ENCODE measurements around the gene DLGAP1. TPM values are rescaled to one million over a fixed set of nuclear protein-coding genes. Genes with fewer than 3 reads are reported as not detected.
A peak's percentile ranks its signal among the peaks of the same experiment; 100 is the strongest.

Gene DLGAP1
- total and polyA plus RNA-seq, 4 donors, result 16.5 to 30.7 (median 29.7) TPM

- Histone ChIP-seq H3K4me3 (ENCODE audit: low read depth, low read length) (no peak overlapping the region), H3K27ac (ENCODE audit: low read depth, low read length) (no peak overlapping the region), H3K36me3 (ENCODE audit: control insufficient read depth, insufficient read depth, low read length) (no peaks in the 10 kb centered on the region), H3K4me1 (ENCODE audit: control insufficient read depth, insufficient read depth, low read length) (no peaks in the 10 kb centered on the region), H3K9me3 (ENCODE audit: control insufficient read depth, insufficient read depth, low read length) (peaks cover 3% of the 10 kb centered on the region), H3K27me3 (ENCODE audit: control insufficient read depth, insufficient read depth, low read length) (no peaks in the 10 kb centered on the region)
- DNase-seq (ENCODE audit: low read depth in 4 of 6, low spot score in 6 of 6), result peak in 1 of 6 donors; percentile 23
- WGBS (ENCODE audit: insufficient coverage), result 54% methylated on average over 1 of the region's 4 CpGs
Measured at GRCh38 chr18:3753106-3753505, 702.0 kb downstream of the DLGAP1 start.

- no peaks in the 10 kb centered on the region for H3K27me3 ChIP-seq (ENCODE audit: control insufficient read depth, insufficient read depth, low read length)
- H3K36me3 ChIP-seq (ENCODE audit: control insufficient read depth, insufficient read depth, low read length), result no peaks in the 10 kb centered on the region
- no peaks in the 10 kb centered on the region for H3K9me3 ChIP-seq (ENCODE audit: control insufficient read depth, insufficient read depth, low read length)
- H3K27ac ChIP-seq (ENCODE audit: low read depth, low read length), result no peak overlapping the region
- H3K4me3 ChIP-seq (ENCODE audit: low read depth, low read length), result no peak overlapping the region
- DNase-seq (ENCODE audit: low read depth in 4 of 6, low spot score in 6 of 6), result no peak
- WGBS (ENCODE audit: insufficient coverage), result no CpG with 5 or more reads among the region's 3 CpGs
- no peaks in the 10 kb centered on the region for H3K4me1 ChIP-seq (ENCODE audit: control insufficient read depth, insufficient read depth, low read length)
Measured at GRCh38 chr18:3748086-3748485, 707.0 kb downstream of the DLGAP1 start.

- no peak for DNase-seq (ENCODE audit: low read depth in 4 of 6, low spot score in 6 of 6)
- Histone ChIP-seq H3K9me3 (ENCODE audit: control insufficient read depth, insufficient read depth, low read length) (no peaks in the 10 kb centered on the region), H3K27ac (ENCODE audit: low read depth, low read length) (no peak overlapping the region), H3K36me3 (ENCODE audit: control insufficient read depth, insufficient read depth, low read length) (no peaks in the 10 kb centered on the region), H3K4me1 (ENCODE audit: control insufficient read depth, insufficient read depth, low read length) (no peaks in the 10 kb centered on the region), H3K27me3 (ENCODE audit: control insufficient read depth, insufficient read depth, low read length) (no peaks in the 10 kb centered on the region), H3K4me3 (ENCODE audit: low read depth, low read length) (no peak overlapping the region)
- 84% methylated on average over 9 of the region's 14 CpGs for WGBS (ENCODE audit: insufficient coverage)
Measured at GRCh38 chr18:3747176-3747973, 707.7 kb downstream of the DLGAP1 start.

- Histone ChIP-seq H3K9me3 (ENCODE audit: control insufficient read depth, insufficient read depth, low read length) (no peaks in the 10 kb centered on the region), H3K4me1 (ENCODE audit: control insufficient read depth, insufficient read depth, low read length) (no peaks in the 10 kb centered on the region), H3K4me3 (ENCODE audit: low read depth, low read length) (no peak overlapping the region), H3K27me3 (ENCODE audit: control insufficient read depth, insufficient read depth, low read length) (no peaks in the 10 kb centered on the region), H3K36me3 (ENCODE audit: control insufficient read depth, insufficient read depth, low read length) (peaks cover 10% of the 10 kb centered on the region), H3K27ac (ENCODE audit: low read depth, low read length) (no peak overlapping the region)
- WGBS (ENCODE audit: insufficient coverage), result no CpG with 5 or more reads among the region's 1 CpG
- DNase-seq (ENCODE audit: low read depth in 4 of 6, low spot score in 6 of 6), result no peak
Measured at GRCh38 chr18:3742541-3742940, 712.6 kb downstream of the DLGAP1 start.

GRCh38 chr18:3741333-3741732 is 713.8 kb downstream of the DLGAP1 start:
- Histone ChIP-seq H3K27me3 (ENCODE audit: control insufficient read depth, insufficient read depth, low read length) (no peaks in the 10 kb centered on the region), H3K27ac (ENCODE audit: low read depth, low read length) (no peak overlapping the region), H3K4me1 (ENCODE audit: control insufficient read depth, insufficient read depth, low read length) (no peaks in the 10 kb centered on the region), H3K9me3 (ENCODE audit: control insufficient read depth, insufficient read depth, low read length) (no peaks in the 10 kb centered on the region), H3K36me3 (ENCODE audit: control insufficient read depth, insufficient read depth, low read length) (peaks cover 10% of the 10 kb centered on the region), H3K4me3 (ENCODE audit: low read depth, low read length) (no peak overlapping the region)
- no peak for DNase-seq (ENCODE audit: low read depth in 4 of 6, low spot score in 6 of 6)
- 94% methylated on average over 1 of the region's 1 CpG for WGBS (ENCODE audit: insufficient coverage)

GRCh38 chr18:3728704-3729437 is 726.2 kb downstream of the DLGAP1 start:
- H3K9me3 ChIP-seq (ENCODE audit: control insufficient read depth, insufficient read depth, low read length), result no peaks in the 10 kb centered on the region
- no peak overlapping the region for H3K4me3 ChIP-seq (ENCODE audit: low read depth, low read length)
- H3K36me3 ChIP-seq (ENCODE audit: control insufficient read depth, insufficient read depth, low read length), result peaks cover 7% of the 10 kb centered on the region
- DNase-seq (ENCODE audit: low read depth in 4 of 6, low spot score in 6 of 6), result no peak
- H3K4me1 ChIP-seq (ENCODE audit: control insufficient read depth, insufficient read depth, low read length), result no peaks in the 10 kb centered on the region
- WGBS (ENCODE audit: insufficient coverage), result 95% methylated on average over 35 of the region's 35 CpGs
- H3K27me3 ChIP-seq (ENCODE audit: control insufficient read depth, insufficient read depth, low read length), result no peaks in the 10 kb centered on the region
- H3K27ac ChIP-seq (ENCODE audit: low read depth, low read length), result no peak overlapping the region

- H3K27ac ChIP-seq (ENCODE audit: low read depth, low read length), result no peak overlapping the region
- H3K27me3 ChIP-seq (ENCODE audit: control insufficient read depth, insufficient read depth, low read length), result no peaks in the 10 kb centered on the region
- H3K36me3 ChIP-seq (ENCODE audit: control insufficient read depth, insufficient read depth, low read length), result peaks cover 7% of the 10 kb centered on the region
- H3K4me1 ChIP-seq (ENCODE audit: control insufficient read depth, insufficient read depth, low read length), result no peaks in the 10 kb centered on the region
- no peaks in the 10 kb centered on the region for H3K9me3 ChIP-seq (ENCODE audit: control insufficient read depth, insufficient read depth, low read length)
- H3K4me3 ChIP-seq (ENCODE audit: low read depth, low read length), result no peak overlapping the region
- WGBS (ENCODE audit: insufficient coverage), result 96% methylated on average over 4 of the region's 7 CpGs
- no peak for DNase-seq (ENCODE audit: low read depth in 4 of 6, low spot score in 6 of 6)
Measured at GRCh38 chr18:3727274-3727673, 727.8 kb downstream of the DLGAP1 start.

- no peak overlapping the region for H3K27ac ChIP-seq (ENCODE audit: low read depth, low read length)
- H3K4me3 ChIP-seq (ENCODE audit: low read depth, low read length), result no peak overlapping the region
- no peaks in the 10 kb centered on the region for H3K27me3 ChIP-seq (ENCODE audit: control insufficient read depth, insufficient read depth, low read length)
- no CpG with 5 or more reads among the region's 4 CpGs for WGBS (ENCODE audit: insufficient coverage)
- DNase-seq (ENCODE audit: low read depth in 4 of 6, low spot score in 6 of 6), result no peak
- H3K9me3 ChIP-seq (ENCODE audit: control insufficient read depth, insufficient read depth, low read length), result no peaks in the 10 kb centered on the region
- H3K4me1 ChIP-seq (ENCODE audit: control insufficient read depth, insufficient read depth, low read length), result no peaks in the 10 kb centered on the region
- peaks cover 7% of the 10 kb centered on the region for H3K36me3 ChIP-seq (ENCODE audit: control insufficient read depth, insufficient read depth, low read length)
Measured at GRCh38 chr18:3726238-3726951, 728.7 kb downstream of the DLGAP1 start.

- Histone ChIP-seq H3K4me3 (ENCODE audit: low read depth, low read length) (no peak overlapping the region), H3K36me3 (ENCODE audit: control insufficient read depth, insufficient read depth, low read length) (peaks cover 7% of the 10 kb centered on the region), H3K27ac (ENCODE audit: low read depth, low read length) (no peak overlapping the region), H3K27me3 (ENCODE audit: control insufficient read depth, insufficient read depth, low read length) (no peaks in the 10 kb centered on the region), H3K9me3 (ENCODE audit: control insufficient read depth, insufficient read depth, low read length) (no peaks in the 10 kb centered on the region), H3K4me1 (ENCODE audit: control insufficient read depth, insufficient read depth, low read length) (no peaks in the 10 kb centered on the region)
- no CpG with 5 or more reads among the region's 2 CpGs for WGBS (ENCODE audit: insufficient coverage)
- no peak for DNase-seq (ENCODE audit: low read depth in 4 of 6, low spot score in 6 of 6)
Measured at GRCh38 chr18:3725115-3725514, 730.0 kb downstream of the DLGAP1 start.

Measured in spinal cord (tissue), 10 donors.